Right atrium auricular region (tissue), 2 donors: ENCODE data around the gene RSBN1. TPM values are rescaled to one million over a fixed set of nuclear protein-coding genes. Genes with fewer than 3 reads are reported as not detected.

Experiments
- DNase-seq: peaks from one replicate; pipeline ENCODE4 v3.0.0-alpha.2; 2019; ENCODE audit warnings: low spot score
- H3K27ac ChIP-seq, 2 donors: fragments of 200-600 bp; sonication (generic); 1 replicate in 1 of 2; 2 replicates in 1 of 2; pipeline ENCODE4 v1.5.1; 2016 to 2019
- H3K27me3 ChIP-seq, 2 donors: fragments of 200-600 bp; sonication (generic); one replicate each; pipeline versions ENCODE4 v1.5.1 to v1.6.0; 2017 to 2019
- H3K36me3 ChIP-seq: fragments of 200-600 bp; sonication (generic); one replicate; pipeline ENCODE4 v1.5.1; 2016
- H3K4me1 ChIP-seq, 2 donors: fragments of 200-600 bp; sonication (generic); one replicate each; pipeline versions ENCODE4 v1.5.1 to v1.6.0; 2017 to 2019
- H3K4me3 ChIP-seq, 2 donors: fragments of 200-600 bp; sonication (generic); 1 replicate in 1 of 2; 2 replicates in 1 of 2; pipeline ENCODE4 v1.5.1; 2017 to 2019; ENCODE audit warnings: mild to moderate bottlenecking in 1 of 2, moderate library complexity in 1 of 2
- H3K9me3 ChIP-seq, 2 donors: fragments of 200-600 bp; sonication (generic); one replicate each; pipeline ENCODE4 v1.5.1; 2019
- total RNA-seq, 2 donors: library from RNA; depleted of rRNA; stranded (reverse); fragments of >200 nt; gene quantifications; one replicate each; pipeline ENCODE4 v1.1.0, GENCODE V29; 2016
- TF ChIP-seq, protein P1 (sequence below), 2 donors: fragments of 200-600 bp; sonication (generic); IDR thresholded peaks; one replicate each; pipeline ENCODE4 v1.5.1; 2019; ENCODE audit warnings: antibody characterized with exemption in 2 of 2

Gene RSBN1
- total RNA-seq, 2 donors from 2014 or later, result 9.6 to 13.9 TPM

DNA sequence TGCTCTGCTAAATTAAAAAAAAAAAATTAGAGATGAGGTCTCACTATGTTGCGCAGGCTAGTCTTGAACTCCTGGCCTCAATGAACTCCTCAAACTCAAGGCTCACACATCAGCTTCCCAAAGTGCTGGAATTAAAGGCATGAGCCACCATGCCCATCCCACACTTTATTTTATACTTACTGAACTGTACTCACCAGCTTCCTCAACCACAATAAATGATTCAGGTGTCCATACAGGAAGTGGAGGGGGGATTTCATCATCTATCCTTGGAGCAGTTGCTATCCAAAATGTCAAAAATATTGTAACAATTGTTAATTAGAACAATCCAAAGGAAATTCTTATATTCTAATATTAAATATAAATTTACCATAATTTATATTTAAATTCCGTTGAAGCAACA, 22.4 kb upstream of the RSBN1 start:
- Histone ChIP-seq H3K9me3 (no peaks in the 10 kb centered on the region), H3K36me3 (no peaks in the 10 kb centered on the region), H3K27me3 (no peaks in the 10 kb centered on the region), H3K4me3 (no peak overlapping the region), H3K27ac (no peak overlapping the region), H3K4me1 (no peaks in the 10 kb centered on the region)
- TF ChIP-seq, protein P1, sequence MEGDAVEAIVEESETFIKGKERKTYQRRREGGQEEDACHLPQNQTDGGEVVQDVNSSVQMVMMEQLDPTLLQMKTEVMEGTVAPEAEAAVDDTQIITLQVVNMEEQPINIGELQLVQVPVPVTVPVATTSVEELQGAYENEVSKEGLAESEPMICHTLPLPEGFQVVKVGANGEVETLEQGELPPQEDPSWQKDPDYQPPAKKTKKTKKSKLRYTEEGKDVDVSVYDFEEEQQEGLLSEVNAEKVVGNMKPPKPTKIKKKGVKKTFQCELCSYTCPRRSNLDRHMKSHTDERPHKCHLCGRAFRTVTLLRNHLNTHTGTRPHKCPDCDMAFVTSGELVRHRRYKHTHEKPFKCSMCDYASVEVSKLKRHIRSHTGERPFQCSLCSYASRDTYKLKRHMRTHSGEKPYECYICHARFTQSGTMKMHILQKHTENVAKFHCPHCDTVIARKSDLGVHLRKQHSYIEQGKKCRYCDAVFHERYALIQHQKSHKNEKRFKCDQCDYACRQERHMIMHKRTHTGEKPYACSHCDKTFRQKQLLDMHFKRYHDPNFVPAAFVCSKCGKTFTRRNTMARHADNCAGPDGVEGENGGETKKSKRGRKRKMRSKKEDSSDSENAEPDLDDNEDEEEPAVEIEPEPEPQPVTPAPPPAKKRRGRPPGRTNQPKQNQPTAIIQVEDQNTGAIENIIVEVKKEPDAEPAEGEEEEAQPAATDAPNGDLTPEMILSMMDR (IDR thresholded peaks at IDR 0.05), result no peak
- DNase-seq, result no peak

DNA sequence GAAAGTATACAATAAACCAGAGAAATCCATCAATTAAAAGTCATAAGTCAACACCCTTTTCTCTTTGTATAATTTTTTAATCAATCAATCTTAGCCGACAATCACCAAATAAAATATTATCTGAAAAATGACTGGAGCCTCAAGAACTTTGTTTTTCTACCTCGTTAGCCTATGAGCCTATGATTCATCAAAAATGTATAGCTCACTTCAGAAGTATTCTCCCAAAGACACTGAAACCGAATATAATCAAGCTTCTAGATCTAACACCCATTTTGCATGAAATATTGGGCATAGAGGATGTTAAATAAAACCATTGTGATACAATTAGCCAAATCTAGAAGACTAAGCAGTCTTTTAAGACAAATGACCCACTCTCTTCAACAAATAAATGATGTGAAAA, 17.8 kb upstream of the RSBN1 start:
- H3K27ac ChIP-seq, result no peak overlapping the region
- no peaks in the 10 kb centered on the region for H3K36me3 ChIP-seq
- TF ChIP-seq, protein P1 (IDR thresholded peaks at IDR 0.05), result no peak
- no peaks in the 10 kb centered on the region for H3K4me1 ChIP-seq
- no peaks in the 10 kb centered on the region for H3K9me3 ChIP-seq
- H3K4me3 ChIP-seq, result no peak overlapping the region
- DNase-seq, result no peak
- H3K27me3 ChIP-seq, result no peaks in the 10 kb centered on the region

DNA sequence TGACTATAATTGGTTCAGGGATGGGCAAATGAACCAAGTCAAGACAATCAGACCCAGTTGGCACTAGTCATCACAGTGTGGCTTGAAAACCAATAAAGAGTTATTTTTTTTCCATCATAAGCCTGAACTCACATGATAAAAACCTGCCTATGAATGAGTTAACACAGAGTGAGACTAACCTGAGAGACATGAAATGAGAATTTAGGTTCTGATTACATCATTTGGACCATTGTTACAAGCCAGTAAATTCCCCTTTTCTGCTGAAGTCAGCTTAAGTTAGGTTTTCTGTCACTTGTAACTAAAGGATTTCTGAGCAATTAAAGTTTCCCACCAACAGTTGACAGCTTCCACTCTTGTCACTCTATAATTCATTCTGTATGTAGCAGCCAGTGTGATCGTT, 9.6 kb upstream of the RSBN1 start:
- TF ChIP-seq, protein P1 (IDR thresholded peaks at IDR 0.05), result no peak
- H3K27ac ChIP-seq, result no peak overlapping the region

DNA sequence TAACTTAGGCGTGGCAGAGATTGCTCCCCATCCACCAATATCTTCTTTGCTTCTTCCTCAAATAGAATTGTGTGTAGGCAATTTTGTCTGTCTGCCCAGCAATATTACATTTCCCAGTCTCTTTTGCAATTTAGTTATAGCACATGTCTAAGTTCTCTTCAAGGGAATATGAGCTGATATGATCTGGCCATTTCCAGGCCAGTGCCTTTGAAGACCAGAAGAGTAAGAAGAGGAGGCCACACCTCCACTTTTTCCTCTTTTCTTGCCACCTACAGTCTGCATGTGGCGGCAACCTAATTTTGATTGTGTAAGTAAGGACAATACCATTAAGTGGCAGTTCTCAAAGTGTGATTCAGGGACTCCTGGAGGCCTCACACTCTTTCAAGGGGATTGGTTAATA, 6.3 kb upstream of the RSBN1 start:
- no peaks in the 10 kb centered on the region for H3K4me1 ChIP-seq
- H3K9me3 ChIP-seq, result no peaks in the 10 kb centered on the region
- TF ChIP-seq, protein P1 (IDR thresholded peaks at IDR 0.05), result no peak
- H3K4me3 ChIP-seq, result no peak overlapping the region
- no peak overlapping the region for H3K27ac ChIP-seq
- no peak for DNase-seq
- no peaks in the 10 kb centered on the region for H3K27me3 ChIP-seq
- no peaks in the 10 kb centered on the region for H3K36me3 ChIP-seq

More for the DNA sequence above, 9.6 kb upstream of the RSBN1 start:
- no peak for DNase-seq
- H3K4me1 ChIP-seq, result no peaks in the 10 kb centered on the region
- H3K27me3 ChIP-seq, result no peaks in the 10 kb centered on the region
- H3K36me3 ChIP-seq, result no peaks in the 10 kb centered on the region
- no peak overlapping the region for H3K4me3 ChIP-seq
- no peaks in the 10 kb centered on the region for H3K9me3 ChIP-seq

DNA sequence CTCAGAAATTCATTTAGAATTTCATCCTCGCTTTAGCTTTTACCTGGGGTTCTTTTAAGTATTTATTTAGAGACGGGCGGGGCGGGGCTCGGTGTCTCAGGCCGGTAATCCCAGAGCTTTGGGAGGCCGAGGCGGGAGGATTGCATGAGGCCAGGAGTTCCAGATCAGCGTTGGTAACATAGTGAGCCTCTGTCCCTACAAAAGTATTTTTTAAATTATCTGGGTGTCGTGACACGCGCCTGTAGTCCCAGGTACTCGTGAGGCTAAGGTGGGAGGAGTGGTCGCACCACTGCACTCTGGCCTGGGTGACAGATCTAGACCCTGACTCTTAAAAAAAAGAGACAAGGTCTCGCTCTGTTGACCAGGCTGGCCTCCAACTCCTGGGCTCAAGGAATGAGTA, 942 bp upstream of the RSBN1 start:
- Histone ChIP-seq H3K36me3 (no peaks in the 10 kb centered on the region), H3K4me1 (peaks cover 0 to 25% of the 10 kb centered on the region in 2 donors), H3K9me3 (no peaks in the 10 kb centered on the region), H3K4me3 (no peak overlapping the region), H3K27me3 (no peaks in the 10 kb centered on the region), H3K27ac (no peak overlapping the region)
- no peak for DNase-seq
- TF ChIP-seq, protein P1 (IDR thresholded peaks at IDR 0.05), result no peak

DNA sequence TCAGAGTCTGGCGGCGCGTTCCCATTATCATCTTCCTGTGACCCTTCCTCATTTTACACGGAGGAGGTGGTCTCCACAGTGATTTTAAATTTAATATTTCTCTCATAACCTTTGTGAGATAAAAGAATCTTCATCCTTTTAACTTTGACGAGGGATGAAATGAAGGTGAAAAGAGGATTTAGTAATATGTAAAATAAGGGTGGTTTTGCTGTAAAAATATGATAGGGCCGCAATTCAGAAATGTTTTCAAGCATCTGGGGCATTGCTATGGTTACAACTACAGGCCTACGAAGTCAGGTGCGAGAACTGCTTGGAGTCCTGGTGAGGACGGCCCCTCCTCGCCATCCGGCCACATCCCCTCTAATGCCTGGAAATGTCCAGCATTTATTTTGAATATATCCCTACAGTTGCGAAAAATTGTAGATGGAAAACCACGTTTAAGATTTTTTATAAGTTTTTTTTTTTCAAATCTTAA, 422 bp upstream of the RSBN1 start:
- DNase-seq, result no peak
- TF ChIP-seq, protein P1 (IDR thresholded peaks at IDR 0.05), result no peak
- Histone ChIP-seq H3K27ac (peak overlapping the region; percentile 90 to 93), H3K27me3 (no peaks in the 10 kb centered on the region), H3K36me3 (no peaks in the 10 kb centered on the region), H3K4me3 (peak overlapping the region; percentile 83 to 91), H3K9me3 (no peaks in the 10 kb centered on the region), H3K4me1 (peaks cover 0 to 25% of the 10 kb centered on the region in 2 donors)
